GM18867 (cell line): ENCODE results near the gene MAML2.

Experiments used
- ATAC-seq: cut with Tn5 transposase; IDR thresholded peaks from one replicate; pipeline ENCODE4 v1.9.1; 2021; ENCODE audit warnings: mild to moderate bottlenecking, moderate library complexity; ENCODE audit not compliant: unreplicated experiment

MAML2 gene

DNA sequence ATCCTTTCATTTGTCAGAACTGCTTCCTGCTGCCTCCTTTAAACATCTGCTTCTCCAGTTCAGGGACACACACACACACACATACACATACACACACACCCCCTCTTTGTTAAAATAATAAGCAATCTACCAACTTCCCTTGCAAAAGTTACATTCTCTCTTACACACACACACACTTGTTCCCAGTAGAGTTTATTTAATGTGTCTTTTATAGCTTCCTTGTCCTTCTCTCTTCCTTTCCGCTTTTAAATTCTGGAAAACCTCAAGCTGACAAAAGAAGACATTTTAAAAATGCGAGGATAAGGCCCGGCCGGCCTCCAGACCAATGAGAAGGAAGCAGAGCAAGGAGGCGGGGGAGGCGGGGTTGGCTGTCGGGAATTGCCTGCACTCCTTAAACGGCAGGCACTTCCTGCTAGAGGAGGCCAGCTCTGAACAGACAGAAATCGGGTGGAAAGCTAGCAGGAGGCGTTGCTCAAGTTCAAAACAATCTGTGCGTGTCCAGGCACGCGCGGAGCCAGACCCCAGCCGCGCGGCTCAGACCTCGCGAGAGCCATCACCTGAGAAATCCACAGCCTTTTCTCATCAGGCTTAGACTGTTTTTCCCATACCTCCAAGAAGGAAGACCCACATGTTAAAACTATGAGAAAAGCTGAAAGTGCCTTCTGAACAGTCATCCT is 99.9 kb downstream of the MAML2 start:
- ATAC-seq, result peak; percentile 95

GRCh38 chr11:96242191-96242847 is 100.7 kb downstream of the MAML2 start:
- no peak for ATAC-seq

- no peak for ATAC-seq
Measured at GRCh38 chr11:96241331-96241841, 101.6 kb downstream of the MAML2 start.

- no peak for ATAC-seq
Measured at GRCh38 chr11:96238563-96239135, 104.3 kb downstream of the MAML2 start.

- no peak for ATAC-seq
Measured at GRCh38 chr11:96237766-96238266, 105.2 kb downstream of the MAML2 start.

DNA sequence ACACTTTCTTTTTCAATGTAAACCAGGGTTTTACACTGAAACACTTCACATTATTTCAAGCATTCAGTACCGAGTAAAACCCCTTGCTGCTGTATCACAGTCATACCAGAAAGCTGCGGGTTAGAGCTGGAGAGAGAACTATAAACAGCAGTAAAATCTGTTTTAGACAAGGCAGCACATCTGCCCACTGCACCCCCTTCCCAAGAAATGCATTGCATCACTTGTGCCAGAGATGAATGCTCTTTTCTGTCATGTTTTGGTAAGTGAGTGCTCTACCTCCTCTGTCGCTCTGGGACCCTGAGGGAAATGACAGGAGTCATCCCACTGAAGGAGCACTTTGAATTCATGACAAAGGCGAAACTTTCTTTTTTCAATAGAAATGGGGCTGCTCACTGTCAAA is 107.2 kb downstream of the MAML2 start:
- peak; percentile 96 for ATAC-seq

DNA sequence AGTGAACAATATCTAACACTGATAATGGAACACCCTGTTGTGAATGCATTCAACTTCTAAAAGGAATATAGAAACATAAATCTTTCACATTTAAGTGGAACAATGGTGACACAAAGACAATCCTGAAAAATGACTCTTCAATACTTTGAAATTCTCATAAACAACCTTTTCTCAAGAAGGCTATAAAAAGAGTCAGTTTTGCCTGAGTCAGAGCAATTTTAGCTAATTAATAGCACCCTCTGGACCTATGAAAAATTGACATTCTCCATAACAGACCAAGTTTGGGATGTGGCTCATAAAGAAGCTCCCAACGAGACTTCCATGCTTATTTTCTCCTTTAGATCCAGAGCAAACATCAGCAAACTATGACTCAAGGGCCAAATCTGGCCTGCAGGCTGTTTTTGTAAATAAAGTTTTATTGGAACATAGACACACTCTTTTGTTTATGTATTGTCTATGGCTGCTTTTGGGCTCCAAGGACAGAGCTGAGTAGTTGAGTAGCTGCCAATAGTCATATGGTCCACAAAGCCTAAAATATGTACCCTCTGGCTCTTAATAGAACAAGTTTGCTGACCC is 108.0 kb downstream of the MAML2 start:
- ATAC-seq, result no peak

- no peak for ATAC-seq
Measured at GRCh38 chr11:96232132-96232531, 110.9 kb downstream of the MAML2 start.

GRCh38 chr11:96230686-96231085 is 112.3 kb downstream of the MAML2 start:
- no peak for ATAC-seq

- ATAC-seq, result no peak
Measured at GRCh38 chr11:96229354-96229977, 113.5 kb downstream of the MAML2 start.

DNA sequence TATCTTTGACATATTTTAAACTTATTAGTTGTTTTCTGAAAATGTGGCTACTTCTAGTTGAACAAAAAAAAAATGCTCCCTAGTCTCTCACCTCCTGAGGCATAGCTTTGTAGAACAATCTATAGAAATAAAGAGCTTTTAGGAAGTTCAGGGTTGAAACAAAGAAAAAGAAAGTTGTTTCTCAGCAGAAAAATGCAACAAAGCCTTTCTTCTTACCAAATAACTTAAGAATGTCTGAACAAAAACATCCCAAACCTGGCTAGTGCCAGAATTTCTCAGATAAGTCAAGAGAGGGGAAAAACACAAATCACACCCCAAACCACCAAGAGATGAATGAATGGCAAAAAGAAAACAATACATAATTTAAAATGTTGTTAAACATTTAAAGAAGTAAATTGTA is 114.1 kb downstream of the MAML2 start:
- ATAC-seq, result no peak

- ATAC-seq, result no peak
Measured at GRCh38 chr11:96228473-96228891, 114.5 kb downstream of the MAML2 start.

DNA sequence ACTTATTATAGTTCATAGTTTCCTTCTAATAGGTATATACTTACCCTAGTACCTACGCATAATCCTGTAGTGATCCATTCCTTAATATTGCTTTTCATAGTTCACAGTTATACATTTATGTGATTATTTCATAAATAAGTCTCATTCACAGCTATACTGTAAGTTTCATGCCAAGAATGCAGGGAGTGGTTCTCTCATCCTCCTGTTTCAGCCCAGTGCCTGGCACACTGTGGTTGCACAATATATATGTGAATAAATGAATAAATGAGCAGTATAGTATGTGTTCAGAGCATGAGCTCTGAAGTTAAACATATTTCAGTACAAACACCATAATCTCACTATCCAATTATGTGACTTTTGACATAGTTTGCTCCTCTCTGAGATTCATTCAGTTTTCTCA is 115.8 kb downstream of the MAML2 start:
- ATAC-seq, result no peak

DNA sequence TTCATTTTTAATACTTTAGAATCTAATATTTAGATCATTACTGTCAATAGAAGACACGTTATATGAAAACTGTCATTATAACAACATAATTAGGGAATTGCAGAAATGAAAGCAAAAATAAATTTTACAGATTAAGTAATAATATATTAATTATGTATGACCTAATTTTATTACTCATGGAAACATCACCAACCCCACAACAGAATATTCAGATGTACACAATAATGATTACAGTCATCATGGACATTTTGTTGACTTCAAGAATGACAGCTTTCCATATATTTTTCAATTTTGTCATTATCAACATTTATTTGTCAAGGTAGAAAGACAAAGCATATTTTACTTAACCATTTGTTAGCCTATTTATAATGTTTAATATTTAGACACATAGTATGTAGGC is 119.9 kb downstream of the MAML2 start:
- ATAC-seq, result no peak

GRCh38 chr11:96222102-96222501 is 120.9 kb downstream of the MAML2 start:
- ATAC-seq, result no peak

GRCh38 chr11:96221244-96222070 is 121.5 kb downstream of the MAML2 start:
- ATAC-seq, result no peak

DNA sequence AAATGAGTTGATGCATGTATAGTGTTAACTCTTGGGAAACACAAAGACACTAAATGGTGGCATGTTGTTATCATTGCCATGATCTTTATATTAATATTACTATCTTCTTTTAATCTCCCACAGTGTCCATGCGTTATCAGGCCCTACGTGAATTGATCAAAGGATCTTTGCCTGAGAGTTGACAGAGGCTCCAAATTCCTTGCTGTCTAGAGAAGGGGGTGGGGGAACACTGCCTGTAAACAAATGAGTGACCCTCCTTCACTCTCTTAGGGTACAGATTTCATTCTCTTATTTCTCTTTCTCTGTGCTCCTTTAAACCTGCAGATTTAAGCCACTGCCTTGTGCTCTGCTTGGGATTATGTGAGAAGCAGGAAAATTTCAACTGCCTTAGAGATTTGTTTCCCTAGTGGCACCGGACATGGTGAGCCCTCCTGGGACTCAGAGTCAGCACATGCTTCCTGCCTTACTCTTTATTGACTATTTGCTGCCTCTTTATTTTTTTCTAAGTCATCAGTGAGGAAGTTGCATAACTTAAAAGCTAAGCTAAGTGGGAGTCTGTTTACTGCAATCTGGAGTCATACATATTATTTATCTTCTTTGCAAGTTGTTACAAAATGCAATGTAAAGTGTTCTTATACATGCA is 122.9 kb downstream of the MAML2 start:
- no peak for ATAC-seq

GRCh38 chr11:96218901-96219300 is 124.1 kb downstream of the MAML2 start:
- no peak for ATAC-seq

- ATAC-seq, result no peak
Measured at GRCh38 chr11:96218006-96218405, 125.0 kb downstream of the MAML2 start.

- ATAC-seq, result no peak
Measured at GRCh38 chr11:96217206-96217605, 125.8 kb downstream of the MAML2 start.
